Left ventricle myocardium inferior (tissue), 1 donor: ENCODE results near the gene PABPN1. TPM values are rescaled to one million over a fixed set of nuclear protein-coding genes. Genes with fewer than 3 reads are reported as not detected.
A peak's percentile ranks its signal among the peaks of the same experiment; 100 is the strongest.

Source experiments
- DNase-seq: peaks from one replicate; pipeline ENCODE4 v3.0.0-alpha.2; 2020
- H3K27ac ChIP-seq: fragments of 200-600 bp; replicated peaks from 2 replicates; pipeline ENCODE4 v1.8.0; 2021
- H3K27me3 ChIP-seq: fragments of 200-600 bp; 2 replicates; pipeline ENCODE4 v1.8.0; 2021; ENCODE audit warnings: low read depth
- H3K36me3 ChIP-seq: fragments of 200-600 bp; 2 replicates; pipeline ENCODE4 v1.8.0; 2021
- H3K4me1 ChIP-seq: fragments of 200-600 bp; 2 replicates; pipeline ENCODE4 v1.8.0; 2021
- H3K4me3 ChIP-seq: fragments of 200-600 bp; 2 replicates; pipeline ENCODE4 v1.8.0; 2021; ENCODE audit warnings: mild to moderate bottlenecking, moderate library complexity
- H3K9me3 ChIP-seq: fragments of 200-600 bp; replicated peaks from 2 replicates; pipeline ENCODE4 v1.8.0; 2021
- CTCF ChIP-seq: fragments of 200-600 bp; IDR thresholded peaks from 2 replicates; pipeline ENCODE4 v1.8.0; 2021; ENCODE audit warnings: antibody characterized with exemption, mild to moderate bottlenecking, borderline replicate concordance
- intact Hi-C: fragments of 100-400 bp; cut with micrococcal nuclease; formaldehyde crosslinking; loops from one replicate; pipeline ENCODE4 v1.11.0; 2022
- total RNA-seq: library from RNA; stranded (reverse); fragmentation: NEBNext Ultra II Directional; extraction: Animal tissue kit (Norgen Biotek cat#: 25700); gene quantifications from one replicate; pipeline ENCODE4 v1.2.1, GENCODE V29; 2021
- donor health status: DM: no; HTN: yes; CAD: no; lungs with severe emphysema.

PABPN1 gene
- total RNA-seq, 1 donor from 2014 or later: 71.2 TPM

DNA sequence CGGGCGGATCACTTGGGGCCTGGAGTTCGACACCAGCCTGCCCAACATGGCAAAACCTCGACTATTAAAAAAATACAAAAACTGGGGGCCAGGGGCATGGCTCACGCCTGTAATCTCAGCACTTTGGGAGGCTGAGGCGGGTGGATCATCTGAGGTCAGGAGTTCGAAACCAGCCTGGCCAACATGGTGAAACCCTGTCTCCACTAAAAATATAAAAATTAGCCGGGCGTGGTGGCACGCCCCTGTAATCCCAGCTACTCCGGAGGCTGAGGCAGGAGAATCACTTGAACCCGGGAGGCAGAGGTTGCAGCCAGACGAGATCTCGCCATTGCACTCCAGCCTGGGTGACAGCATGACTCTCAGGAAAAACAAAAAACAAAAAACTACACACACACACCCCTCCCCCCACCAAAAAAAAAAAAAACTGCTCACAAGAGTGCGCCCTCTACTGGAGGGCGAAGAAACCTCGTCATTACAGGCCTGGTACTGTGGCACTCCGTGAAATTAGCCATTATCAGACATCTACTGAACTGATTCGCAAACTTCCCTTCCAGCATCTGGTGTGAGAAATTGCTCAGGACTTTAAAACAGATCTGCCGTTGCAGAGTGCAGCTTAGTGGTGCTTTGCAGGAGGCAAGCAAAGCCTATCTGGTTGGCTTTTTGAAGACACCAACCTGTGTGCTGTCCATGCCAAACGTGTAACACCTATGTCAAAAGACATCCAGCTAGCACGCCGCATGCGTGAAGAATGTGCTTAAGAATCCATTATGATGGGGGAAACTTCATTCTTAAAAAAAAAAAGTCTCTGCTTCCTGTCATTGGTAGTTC is 26.3 kb upstream of the PABPN1 start:
- peaks cover 12% of the 10 kb centered on the region for H3K36me3 ChIP-seq
- TF ChIP-seq CTCF: peak; percentile 88
- H3K27ac ChIP-seq: peak overlapping the region; percentile 17
- intact Hi-C loops: no loop called here
- peak overlapping the region; percentile 21 for H3K4me3 ChIP-seq
- DNase-seq: no peak
- H3K4me1 ChIP-seq: peaks cover 43% of the 10 kb centered on the region
- H3K27me3 ChIP-seq: no peaks in the 10 kb centered on the region
- no peaks in the 10 kb centered on the region for H3K9me3 ChIP-seq

- intact Hi-C loops: no loop called here
- Histone ChIP-seq H3K4me3 (no peak overlapping the region), H3K9me3 (no peaks in the 10 kb centered on the region), H3K27ac (no peak overlapping the region), H3K27me3 (no peaks in the 10 kb centered on the region), H3K4me1 (peaks cover 54% of the 10 kb centered on the region), H3K36me3 (peaks cover 12% of the 10 kb centered on the region)
- TF ChIP-seq CTCF: no peak
- no peak for DNase-seq
Observed at GRCh38 chr14:23296012-23296777, 25.1 kb upstream of the PABPN1 start.

DNA sequence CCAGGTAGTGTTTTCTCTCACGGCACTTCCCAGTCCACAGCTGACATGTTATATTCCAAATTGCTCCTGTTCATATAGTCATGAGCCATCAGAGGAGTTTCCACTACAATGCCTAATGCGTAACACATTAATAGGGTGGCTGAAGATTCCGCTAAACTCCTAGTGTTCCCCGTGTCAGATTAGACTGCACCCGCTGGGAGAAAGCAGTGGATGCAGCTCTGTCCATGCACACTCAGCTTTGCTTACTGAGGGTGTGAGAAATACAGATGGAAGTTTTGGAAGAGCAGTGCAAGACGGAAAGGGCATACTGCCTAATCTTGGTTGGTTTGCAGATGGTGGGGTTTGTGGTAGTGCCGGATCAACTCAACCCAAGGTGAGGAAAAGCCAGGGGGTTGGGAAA is 24.2 kb upstream of the PABPN1 start:
- Histone ChIP-seq H3K27me3 (no peaks in the 10 kb centered on the region), H3K27ac (no peak overlapping the region), H3K4me1 (peaks cover 56% of the 10 kb centered on the region), H3K4me3 (no peak overlapping the region), H3K9me3 (no peaks in the 10 kb centered on the region), H3K36me3 (peaks cover 12% of the 10 kb centered on the region)
- intact Hi-C loops: no loop called here
- DNase-seq: no peak
- TF ChIP-seq CTCF: no peak

GRCh38 chr14:23297611-23298277 is 23.5 kb upstream of the PABPN1 start:
- no peaks in the 10 kb centered on the region for H3K9me3 ChIP-seq
- H3K4me1 ChIP-seq: peaks cover 63% of the 10 kb centered on the region
- intact Hi-C loops: no loop called here
- H3K4me3 ChIP-seq: no peak overlapping the region
- H3K27ac ChIP-seq: no peak overlapping the region
- peaks cover 12% of the 10 kb centered on the region for H3K36me3 ChIP-seq
- TF ChIP-seq CTCF: no peak
- no peaks in the 10 kb centered on the region for H3K27me3 ChIP-seq
- DNase-seq: no peak

DNA sequence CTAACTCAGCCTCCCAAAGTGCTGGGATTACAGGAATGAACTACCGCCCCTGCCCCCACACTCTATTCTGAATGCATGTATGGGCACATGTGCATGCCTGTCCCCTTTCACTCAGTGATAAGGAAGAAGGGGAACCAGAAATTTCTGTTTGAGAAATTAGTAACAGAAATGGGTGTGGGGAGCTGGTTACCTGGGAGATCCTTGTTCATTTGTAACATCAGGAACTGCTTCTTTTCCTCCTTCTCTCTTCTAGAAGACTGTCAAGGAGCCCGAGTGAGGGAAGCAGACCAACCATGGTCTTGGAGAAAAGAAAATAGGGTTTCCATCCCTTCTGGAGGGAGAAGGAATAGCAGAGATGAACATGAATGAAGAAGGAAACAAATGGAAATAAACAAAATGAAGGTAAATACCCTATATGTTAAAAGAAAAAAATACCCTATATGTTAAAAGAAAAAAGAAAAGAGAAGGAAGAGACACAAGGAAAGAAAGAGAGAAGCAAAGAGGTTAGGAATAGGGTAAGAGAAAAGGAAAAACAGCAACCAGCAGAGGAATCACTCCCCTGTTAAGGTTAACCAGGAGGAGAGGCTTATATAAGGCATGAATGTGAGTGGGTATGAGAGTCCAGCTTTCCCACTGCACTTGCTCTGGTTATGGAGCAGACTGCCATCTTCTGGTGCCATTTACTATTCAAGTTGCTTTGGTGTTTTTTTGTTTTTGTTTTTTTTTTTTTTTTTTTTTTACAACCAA is 21.9 kb upstream of the PABPN1 start:
- H3K27ac ChIP-seq: peak overlapping the region; percentile 99
- peaks cover 65% of the 10 kb centered on the region for H3K4me1 ChIP-seq
- DNase-seq: no peak
- peak; percentile 36 for TF ChIP-seq CTCF
- intact Hi-C loops: no loop called here
- H3K9me3 ChIP-seq: no peaks in the 10 kb centered on the region
- no peaks in the 10 kb centered on the region for H3K27me3 ChIP-seq
- H3K4me3 ChIP-seq: peak overlapping the region; percentile 86
- H3K36me3 ChIP-seq: peaks cover 12% of the 10 kb centered on the region
